ENCODE measurements around the gene RAB23. TPM values are rescaled to one million over a fixed set of nuclear protein-coding genes. Genes with fewer than 3 reads are reported as not detected.
A peak's percentile ranks its signal among the peaks of the same experiment; 100 is the strongest.

The RAB23 gene
- total RNA-seq, 1 experiment from 2014 or later, result 18.1 TPM

GRCh38 chr6:57201718-57202117 lies 20.4 kb downstream of the RAB23 start:
- Histone ChIP-seq H3K4me2 (ENCODE audit: insufficient read depth, insufficient read length, low read length) (no peak overlapping the region), H3K4me1 (ENCODE audit: insufficient read depth, low read length) (no peaks in the 10 kb centered on the region; the same call in 1 of the 2 replicates), H3K18ac (ENCODE audit: insufficient read length, low read depth, low read length) (no peak overlapping the region), H2BK15ac (ENCODE audit: low read depth, low read length) (no peak overlapping the region), H3K23ac (ENCODE audit: insufficient read length, low read depth, low read length) (no peak overlapping the region), H2BK5ac (ENCODE audit: insufficient read length, low read length) (no peak overlapping the region), H3K79me2 (ENCODE audit: insufficient read depth, low read length) (no peaks in the 10 kb centered on the region; the same call in 1 of the 2 replicates), H4K5ac (ENCODE audit: insufficient read length, low read depth, low read length) (no peak overlapping the region), H4K20me1 (ENCODE audit: control insufficient read depth, insufficient read depth, insufficient read length) (no peaks in the 10 kb centered on the region), H3K27me3 (ENCODE audit: insufficient read depth, low read length) (no peaks in the 10 kb centered on the region), H3K9ac (ENCODE audit: extremely low read depth, insufficient read length, low read length) (no peak overlapping the region), H2BK20ac (ENCODE audit: low read depth, low read length, poor library complexity, severe bottlenecking) (no peak overlapping the region), H3K14ac (ENCODE audit: insufficient read depth, low read length) (no peak overlapping the region), H3K9me3 (ENCODE audit: control insufficient read depth, low read depth, low read length) (no peaks in the 10 kb centered on the region), H3K27ac (ENCODE audit: insufficient read length, low read depth, low read length) (no peak overlapping the region), H3T11ph (ENCODE audit: low read length) (no peak overlapping the region), H3K56ac (ENCODE audit: insufficient read length, low read depth, low read length) (no peak overlapping the region), H3K79me1 (ENCODE audit: insufficient read depth, low read depth, low read length, poor library complexity, severe bottlenecking) (no peaks in the 10 kb centered on the region), H4K91ac (ENCODE audit: insufficient read length, low read depth, low read length) (no peak overlapping the region), H2AK5ac (ENCODE audit: insufficient read length, low read length) (no peak overlapping the region), H2BK120ac (ENCODE audit: low read depth, low read length, poor library complexity, severe bottlenecking) (no peak overlapping the region), H3K4ac (ENCODE audit: low read depth, low read length) (no peak overlapping the region), H4K8ac (replicated peaks; ENCODE audit: insufficient read length, low read depth, low read length) (no peak overlapping the region), H2BK12ac (ENCODE audit: insufficient read length, low read depth, low read length) (no peak overlapping the region), H3K23me2 (ENCODE audit: insufficient read length, low read depth, low read length, poor library complexity, severe bottlenecking) (no peaks in the 10 kb centered on the region), H2AFZ (ENCODE audit: low read length) (no peak overlapping the region)
- Mint-ChIP-seq H3K4me3 (no peak overlapping the region), H3K36me3 (ENCODE audit: insufficient read depth in 1 of 3, low read depth in 3 of 3) (peaks cover 0 to 9% (median 0%) of the 10 kb centered on the region in 3 experiments; a peak in 3 of 7 replicates), H3K4me1 (peaks cover 26 to 33% of the 10 kb centered on the region in 2 experiments), H3K9me3 (no peaks in the 10 kb centered on the region), H3K27me3 (ENCODE audit: low read depth) (no peaks in the 10 kb centered on the region), H3K27ac (peak overlapping the region in 1 of 3 experiments; percentile 77; a peak in 2 of 7 replicates)
- no CpG with 5 or more reads among the region's 1 CpG for WGBS (ENCODE audit: extremely low coverage, insufficient read length, low lambda C conversion rate)
- DNase-seq, result no peak
- TF ChIP-seq CTCF (conservative IDR thresholded peaks at IDR 0.05), result no peak
